Tongue (tissue), 3 donors: ENCODE measurements around the gene LCTL. TPM values are rescaled to one million over a fixed set of nuclear protein-coding genes. Genes with fewer than 3 reads are reported as not detected.
"Not testable (repeated sequence)": the region's sequence is repeated elsewhere in the genome, so short reads cannot be mapped to it uniquely, and the experiment has no call there.

Experiments
- DNase-seq: peaks from one replicate; pipeline ENCODE4 v3.0.0-alpha.2; 2015
- small RNA-seq: library from RNA; depleted of rRNA; stranded (forward); fragments of <200 nt; gene quantifications from one replicate; pipeline ENCODE3, GENCODE V24; 2014; ENCODE audit warnings: low replicate concordance
- total RNA-seq: library from RNA; depleted of rRNA; stranded (reverse); fragments of >200 nt; gene quantifications from one replicate; pipeline ENCODE4 v1.2.3, GENCODE V29; 2014

LCTL gene
- total RNA-seq, 1 donor from 2014 or later, result not detected

GRCh38 chr15:66500346-66500745 lies 65.5 kb downstream of the LCTL start:
- DNase-seq, result not testable (repeated sequence)

GRCh38 chr15:66498501-66499386 lies 67.1 kb downstream of the LCTL start:
- peak; percentile 55 for DNase-seq

Small RNAs within 50 kb of the gene (small RNA-seq; reads per million reads assigned to genes)
- not detected for gene RF01159
- gene SNORD16, result not detected
- not detected for gene SNORD18A
- gene SNORD18B, result not detected
- gene SNORD18C, result not detected

Other genes with a start within 250 kb of the LCTL start
- 10.7 TPM for gene TIPIN, start 209.3 kb downstream of the LCTL start, total RNA-seq
- gene MAP2K1, start 179.1 kb downstream of the LCTL start, total RNA-seq, result 46.7 TPM
- 22.8 TPM for gene SNAPC5, start 68.2 kb downstream of the LCTL start, total RNA-seq
- 5,398 TPM for gene RPL4, start 61.1 kb downstream of the LCTL start, total RNA-seq
- 12.0 TPM for gene ZWILCH, start 60.7 kb downstream of the LCTL start, total RNA-seq
- 9.0 TPM for gene SMAD6, start 136.2 kb upstream of the LCTL start, total RNA-seq